ENCODE results near the gene PRSS50.

PRSS50 gene

DNA sequence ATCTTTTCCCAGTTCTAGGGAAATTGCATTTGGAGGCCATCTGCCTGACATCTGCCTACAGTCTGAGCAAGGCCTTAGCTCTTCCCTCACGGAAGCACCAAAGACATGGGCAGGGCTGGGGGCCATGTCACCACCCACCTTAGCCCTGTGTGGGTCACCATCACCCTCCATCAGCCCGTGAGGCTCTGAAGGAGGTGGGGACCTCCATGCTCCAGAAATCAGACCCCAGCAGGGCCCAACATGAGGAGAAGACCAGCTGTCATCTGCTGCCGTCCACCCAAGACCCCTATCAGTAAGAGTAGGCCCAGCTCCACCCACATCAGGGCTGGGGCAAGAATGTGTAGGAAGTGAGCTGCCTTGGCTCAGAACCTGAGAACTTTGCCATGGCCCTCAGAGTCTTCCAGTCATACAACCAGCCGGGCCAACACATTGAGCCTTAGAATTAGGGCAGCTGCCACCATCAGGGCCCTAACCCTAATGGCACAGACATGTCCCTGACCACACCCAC lies 14.6 kb downstream of the PRSS50 start:
- no peak overlapping the region for H3K4me3 ChIP-seq (ENCODE audit: low read length)
- TF ChIP-seq, protein P1, sequence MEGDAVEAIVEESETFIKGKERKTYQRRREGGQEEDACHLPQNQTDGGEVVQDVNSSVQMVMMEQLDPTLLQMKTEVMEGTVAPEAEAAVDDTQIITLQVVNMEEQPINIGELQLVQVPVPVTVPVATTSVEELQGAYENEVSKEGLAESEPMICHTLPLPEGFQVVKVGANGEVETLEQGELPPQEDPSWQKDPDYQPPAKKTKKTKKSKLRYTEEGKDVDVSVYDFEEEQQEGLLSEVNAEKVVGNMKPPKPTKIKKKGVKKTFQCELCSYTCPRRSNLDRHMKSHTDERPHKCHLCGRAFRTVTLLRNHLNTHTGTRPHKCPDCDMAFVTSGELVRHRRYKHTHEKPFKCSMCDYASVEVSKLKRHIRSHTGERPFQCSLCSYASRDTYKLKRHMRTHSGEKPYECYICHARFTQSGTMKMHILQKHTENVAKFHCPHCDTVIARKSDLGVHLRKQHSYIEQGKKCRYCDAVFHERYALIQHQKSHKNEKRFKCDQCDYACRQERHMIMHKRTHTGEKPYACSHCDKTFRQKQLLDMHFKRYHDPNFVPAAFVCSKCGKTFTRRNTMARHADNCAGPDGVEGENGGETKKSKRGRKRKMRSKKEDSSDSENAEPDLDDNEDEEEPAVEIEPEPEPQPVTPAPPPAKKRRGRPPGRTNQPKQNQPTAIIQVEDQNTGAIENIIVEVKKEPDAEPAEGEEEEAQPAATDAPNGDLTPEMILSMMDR (conservative IDR thresholded peaks at IDR 0.05; ENCODE audit: low read length) = no peak
- no peak for DNase-seq (ENCODE audit: low read depth)

DNA sequence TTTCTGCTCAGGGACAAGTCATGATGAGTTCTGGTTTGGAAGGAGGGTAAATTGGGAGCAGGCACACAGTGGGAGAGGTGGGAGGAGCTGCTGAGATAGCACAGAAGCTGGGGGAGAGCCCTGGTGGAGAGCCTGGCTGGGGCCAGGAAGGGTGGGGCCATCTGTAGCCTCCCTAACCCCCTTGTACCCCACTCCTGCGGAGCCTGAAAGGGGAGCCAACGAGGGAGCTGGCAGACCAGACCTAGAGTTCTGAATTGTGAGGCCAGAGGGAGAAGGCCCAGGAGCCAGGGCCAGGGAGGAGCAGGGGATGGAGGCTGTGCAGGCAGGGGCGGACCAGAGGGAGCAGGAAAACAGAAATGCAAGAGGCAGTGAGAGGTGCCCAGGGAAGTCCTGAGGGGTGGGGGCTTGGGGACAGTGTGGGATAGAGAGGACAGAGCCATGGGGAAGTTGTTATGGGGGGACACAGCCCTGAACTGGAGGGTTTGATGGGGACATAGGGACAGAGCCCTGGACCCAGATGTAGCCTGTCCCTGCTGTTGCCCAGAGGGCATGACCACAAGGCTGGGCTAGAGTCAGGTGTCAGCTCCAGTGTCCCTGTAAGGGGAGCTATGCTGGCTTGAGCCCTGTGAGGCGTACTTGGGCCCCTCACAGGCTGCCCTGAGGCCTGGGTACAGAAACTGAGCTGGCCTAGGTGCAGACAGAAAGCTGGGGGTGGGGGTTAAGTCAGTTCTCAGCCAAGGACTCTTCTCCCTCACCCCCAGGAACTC lies 15.2 kb downstream of the PRSS50 start:
- H3K4me3 ChIP-seq (ENCODE audit: low read length) = no peak overlapping the region
- no peak for DNase-seq (ENCODE audit: low read depth)
- TF ChIP-seq, protein P1 (conservative IDR thresholded peaks at IDR 0.05; ENCODE audit: low read length) = no peak

DNA sequence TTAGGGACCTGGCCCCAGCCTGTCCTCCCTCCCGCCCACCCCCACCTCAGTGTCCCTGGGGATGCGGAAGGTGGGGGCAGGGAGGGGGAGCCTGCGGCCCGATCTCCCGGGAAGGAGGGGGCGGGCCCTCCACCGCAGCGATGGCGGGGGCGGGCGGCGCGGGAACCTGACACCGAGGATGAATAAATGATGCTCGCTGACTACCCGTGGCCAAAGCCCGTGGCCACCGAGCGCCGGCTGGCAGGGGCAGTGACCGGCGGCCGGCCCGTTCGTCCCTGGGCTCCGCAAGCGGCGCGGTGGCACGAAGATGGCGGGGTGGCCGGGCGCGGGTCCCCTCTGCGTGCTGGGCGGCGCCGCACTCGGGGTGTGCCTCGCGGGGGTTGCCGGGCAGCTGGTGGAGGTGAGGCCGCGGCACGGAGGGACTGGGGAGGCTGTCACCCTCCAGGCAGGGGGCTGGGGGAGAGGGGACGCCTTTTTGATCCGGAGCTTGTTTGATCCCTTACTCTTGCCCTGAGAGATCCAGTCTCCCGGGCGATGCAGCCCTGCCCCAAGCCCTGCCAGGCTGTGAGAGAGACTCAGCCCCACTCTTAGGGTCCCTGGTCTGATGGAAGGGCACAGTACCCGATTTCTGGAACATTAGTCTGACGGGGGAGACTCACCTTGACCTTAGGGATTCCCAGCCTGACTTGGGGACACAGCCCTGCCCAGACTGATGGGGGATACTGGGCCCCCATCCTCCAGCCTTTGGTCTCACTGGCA lies 16.3 kb downstream of the PRSS50 start, which contains the start of gene TMIE:
Gene TMIE, plus strand, starts transcription at position 212 of the 759 bp plus-strand sequence. Its CDS starts 96 bp downstream, at position 308.
- TF ChIP-seq, protein P1 (conservative IDR thresholded peaks at IDR 0.05; ENCODE audit: low read length) = no peak
- no peak for DNase-seq (ENCODE audit: low read depth)
- no peak within 1 kb of the TSS; the same call in 1 of the 2 replicates for H3K4me3 ChIP-seq (ENCODE audit: low read length)

DNA sequence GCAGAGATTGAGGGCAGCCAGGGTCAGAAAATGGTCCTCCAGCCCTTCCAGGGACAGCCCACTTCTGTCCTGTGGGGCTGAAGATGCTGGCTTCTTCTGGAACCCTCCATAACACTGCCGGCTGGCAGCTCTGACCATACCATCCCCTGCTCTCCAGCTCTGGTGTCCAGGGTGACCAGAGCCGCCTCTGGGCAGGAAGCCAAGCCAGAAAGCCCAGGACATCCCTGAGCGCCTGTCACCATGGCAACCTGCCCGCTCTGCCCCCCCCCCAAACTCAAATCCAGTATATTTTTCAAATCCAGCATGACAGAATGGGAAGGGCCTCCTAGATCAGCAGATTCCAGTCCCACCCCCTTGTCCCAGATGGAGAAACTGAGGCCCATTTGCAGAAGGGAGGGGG lies 16.9 kb downstream of the PRSS50 start:
- DNase-seq (ENCODE audit: low read depth) = no peak
- H3K4me3 ChIP-seq (ENCODE audit: low read length) = no peak overlapping the region

DNA sequence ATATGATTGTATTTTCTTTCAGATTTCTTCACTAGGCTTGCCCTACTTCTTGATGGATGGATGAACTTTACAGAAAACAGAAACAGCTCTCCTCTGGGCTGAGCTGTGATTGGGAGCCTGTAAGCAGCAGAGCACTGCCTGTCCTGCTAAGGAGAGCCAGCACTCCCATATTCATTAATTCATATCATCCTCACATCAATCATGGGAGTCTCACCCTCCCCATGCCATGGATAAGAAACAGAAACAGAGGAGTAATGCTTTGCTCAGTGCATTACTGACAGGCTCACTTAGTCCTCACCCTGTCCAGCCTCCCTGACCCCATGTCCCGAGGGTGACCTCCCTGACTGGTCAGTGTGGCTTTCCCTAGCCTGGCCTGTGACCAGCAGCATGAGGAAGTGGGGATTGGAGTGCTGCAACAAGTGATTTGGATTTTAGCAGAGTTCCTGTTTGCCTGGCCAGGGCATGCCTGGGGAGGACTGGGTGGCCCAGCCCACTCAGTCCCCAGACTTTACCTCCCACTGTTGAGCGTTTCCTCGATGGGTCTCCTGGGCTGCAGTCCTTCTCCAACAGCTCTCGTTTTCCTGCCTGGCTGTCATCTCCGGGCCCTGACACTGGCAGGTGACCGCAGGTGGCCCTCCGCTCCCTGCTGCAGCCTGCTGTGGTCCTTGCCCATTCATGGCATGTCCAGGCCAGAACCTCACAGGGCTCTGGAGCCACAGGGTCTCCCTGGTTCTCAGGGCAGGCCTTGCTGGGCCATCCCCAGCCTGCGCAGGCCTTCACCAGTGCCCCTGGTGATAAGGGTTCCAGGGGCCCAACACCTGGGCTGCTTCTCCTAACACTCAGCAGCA lies 17.8 kb downstream of the PRSS50 start:
- TF ChIP-seq, protein P1 (conservative IDR thresholded peaks at IDR 0.05; ENCODE audit: low read length) = no peak
- DNase-seq (ENCODE audit: low read depth) = no peak
- no peak overlapping the region for H3K4me3 ChIP-seq (ENCODE audit: low read length)

More for the DNA sequence above, 16.9 kb downstream of the PRSS50 start:
- TF ChIP-seq, protein P1 (conservative IDR thresholded peaks at IDR 0.05; ENCODE audit: low read length) = no peak

GRCh38 chr3:46695962-46696894 lies 21.4 kb downstream of the PRSS50 start:
- TF ChIP-seq, protein P1 (conservative IDR thresholded peaks at IDR 0.05; ENCODE audit: low read length) = peak; percentile 4; the same call in 1 of the 2 replicates
- peak; percentile 49 for DNase-seq (ENCODE audit: low read depth)
- H3K4me3 ChIP-seq (ENCODE audit: low read length) = no peak overlapping the region
